GM19043 (cell line): Measurements from ENCODE around the gene CDH13.

Source experiments
- ATAC-seq: cut with Tn5 transposase; IDR thresholded peaks from one replicate; pipeline ENCODE4 v1.9.1; 2021; ENCODE audit warnings: low read depth; ENCODE audit not compliant: unreplicated experiment

The CDH13 gene

GRCh38 chr16:83258366-83258928 is 631.7 kb downstream of the CDH13 start:
- ATAC-seq, result no peak

- ATAC-seq, result no peak
Observed at GRCh38 chr16:83266848-83267553, 640.2 kb downstream of the CDH13 start.

- ATAC-seq, result no peak
Observed at GRCh38 chr16:83268169-83268568, 641.4 kb downstream of the CDH13 start.

- ATAC-seq, result no peak
Observed at GRCh38 chr16:83269048-83269447, 642.3 kb downstream of the CDH13 start.

GRCh38 chr16:83269541-83269940 is 642.8 kb downstream of the CDH13 start:
- ATAC-seq, result no peak

- ATAC-seq, result no peak
Observed at GRCh38 chr16:83270061-83270460, 643.3 kb downstream of the CDH13 start.

- no peak for ATAC-seq
Observed at GRCh38 chr16:83270640-83271039, 643.9 kb downstream of the CDH13 start.

GRCh38 chr16:83271123-83271522 is 644.4 kb downstream of the CDH13 start:
- ATAC-seq, result no peak

- ATAC-seq, result no peak
Observed at GRCh38 chr16:83271970-83272575, 645.3 kb downstream of the CDH13 start.

GRCh38 chr16:83272843-83273242 is 646.1 kb downstream of the CDH13 start:
- ATAC-seq, result no peak

GRCh38 chr16:83273504-83274173 is 646.9 kb downstream of the CDH13 start:
- no peak for ATAC-seq

GRCh38 chr16:83279251-83279650 is 652.5 kb downstream of the CDH13 start:
- no peak for ATAC-seq

GRCh38 chr16:83285921-83286320 is 659.2 kb downstream of the CDH13 start:
- ATAC-seq, result no peak

- no peak for ATAC-seq
Observed at GRCh38 chr16:83296505-83296904, 669.7 kb downstream of the CDH13 start.

GRCh38 chr16:83298541-83298940 is 671.8 kb downstream of the CDH13 start:
- ATAC-seq, result no peak

- ATAC-seq, result no peak
Observed at GRCh38 chr16:83300326-83300725, 673.6 kb downstream of the CDH13 start.

GRCh38 chr16:83301971-83302370 is 675.2 kb downstream of the CDH13 start:
- ATAC-seq, result no peak

GRCh38 chr16:83302853-83303252 is 676.1 kb downstream of the CDH13 start:
- ATAC-seq, result no peak

- ATAC-seq, result no peak
Observed at GRCh38 chr16:83305092-83305491, 678.3 kb downstream of the CDH13 start.

- no peak for ATAC-seq
Observed at GRCh38 chr16:83306961-83307593, 680.3 kb downstream of the CDH13 start.

- ATAC-seq, result no peak
Observed at GRCh38 chr16:83307594-83307992, 680.8 kb downstream of the CDH13 start.
